ENCODE results near the gene RAET1G.
"Not testable (repeated sequence)": the region's sequence is repeated elsewhere in the genome, so short reads cannot be mapped to it uniquely, and the experiment has no call there.

RAET1G gene

GRCh38 chr6:149913540-149914240, 9.2 kb downstream of the RAET1G start:
- DNase-seq (ENCODE audit: insufficient read length, low spot score) (no peak), FAIRE-seq (no peak)
- TF ChIP-seq CTCF (IDR thresholded peaks at IDR 0.05; ENCODE audit: insufficient read depth, missing control alignments) = no peak

GRCh38 chr6:149913085-149913484, 9.8 kb downstream of the RAET1G start:
- TF ChIP-seq CTCF (IDR thresholded peaks at IDR 0.05; ENCODE audit: insufficient read depth, missing control alignments) = no peak
- DNase-seq (ENCODE audit: insufficient read length, low spot score) (no peak), FAIRE-seq (no peak)

- FAIRE-seq; DNase-seq (ENCODE audit: insufficient read length, low spot score): not testable (repeated sequence)
Measured at GRCh38 chr6:149912680-149913079, 10.2 kb downstream of the RAET1G start.

GRCh38 chr6:149910721-149911151, 12.2 kb downstream of the RAET1G start:
- FAIRE-seq = no peak
- TF ChIP-seq CTCF (IDR thresholded peaks at IDR 0.05; ENCODE audit: insufficient read depth, missing control alignments) = no peak

GRCh38 chr6:149909701-149910470, 13.0 kb downstream of the RAET1G start:
- FAIRE-seq (no peak), DNase-seq (ENCODE audit: insufficient read length, low spot score) (no peak)
- no peak for TF ChIP-seq CTCF (IDR thresholded peaks at IDR 0.05; ENCODE audit: insufficient read depth, missing control alignments)

More at GRCh38 chr6:149910721-149911151, 12.2 kb downstream of the RAET1G start:
- DNase-seq (ENCODE audit: insufficient read length, low spot score) = no peak

- not testable (repeated sequence) for FAIRE-seq
Measured at GRCh38 chr6:149908480-149908879, 14.4 kb downstream of the RAET1G start.

GRCh38 chr6:149907317-149907716, 15.6 kb downstream of the RAET1G start:
- TF ChIP-seq CTCF (IDR thresholded peaks at IDR 0.05; ENCODE audit: insufficient read depth, missing control alignments) = no peak
- no peak for FAIRE-seq
- DNase-seq (ENCODE audit: insufficient read length, low spot score) = no peak

More at GRCh38 chr6:149908480-149908879, 14.4 kb downstream of the RAET1G start:
- DNase-seq (ENCODE audit: insufficient read length, low spot score) = not testable (repeated sequence)

- no peak for TF ChIP-seq CTCF (IDR thresholded peaks at IDR 0.05; ENCODE audit: insufficient read depth, missing control alignments)
- DNase-seq (ENCODE audit: insufficient read length, low spot score) = no peak
- no peak for FAIRE-seq
Measured at GRCh38 chr6:149906405-149906804, 16.5 kb downstream of the RAET1G start.
